Endothelial cell of umbilical vein (primary cell): Measurements from ENCODE around the gene ESRRA.

Experiments
- CTCF ChIP-seq, 2 donors: IDR thresholded peaks; 1 replicate in 1 of 2; 2 replicates in 1 of 2; pipeline ENCODE4 v1.5.1; 2011; ENCODE audit warnings: low read length in 2 of 2, mild to moderate bottlenecking in 2 of 2, moderate library complexity in 2 of 2, control low read depth in 1 of 2, inconsistent platforms in 1 of 2, low read depth in 1 of 2; ENCODE audit not compliant: insufficient read depth in 1 of 2; ENCODE audit errors: extremely low read depth in 1 of 2
- EZH2 ChIP-seq: IDR thresholded peaks from 2 replicates; pipeline ENCODE4 v1.6.1; 2012; ENCODE audit warnings: borderline replicate concordance, low read depth, mild to moderate bottlenecking, moderate library complexity, low read length, inconsistent platforms; ENCODE audit not compliant: severe bottlenecking
- FOS ChIP-seq: IDR thresholded peaks from 2 replicates; pipeline ENCODE4 v1.6.1; 2011; ENCODE audit warnings: mild to moderate bottlenecking, low read length, moderate library complexity, borderline replicate concordance; ENCODE audit not compliant: insufficient read depth
- GATA2 ChIP-seq: IDR thresholded peaks from 2 replicates; pipeline ENCODE4 v1.7.0; 2011; ENCODE audit warnings: low read depth, mild to moderate bottlenecking, moderate library complexity, mixed read lengths, low read length; ENCODE audit not compliant: insufficient read length, insufficient read depth
- JUN ChIP-seq: IDR thresholded peaks from 2 replicates; pipeline ENCODE4 v1.6.1; 2011; ENCODE audit warnings: borderline replicate concordance, low read depth; ENCODE audit not compliant: insufficient read length, insufficient read depth
- MAX ChIP-seq: IDR thresholded peaks from 2 replicates; pipeline ENCODE4 v1.6.1; 2011; ENCODE audit not compliant: insufficient read depth, insufficient read length
- MYC ChIP-seq: IDR thresholded peaks from one replicate; pipeline ENCODE4 v1.6.1; 2011; ENCODE audit warnings: mild to moderate bottlenecking, low read depth, low read length
- POLR2A ChIP-seq: IDR thresholded peaks from 2 replicates; pipeline ENCODE4 v1.6.1; 2012; ENCODE audit warnings: low read depth, mild to moderate bottlenecking, control low read depth, low read length
- POLR2AphosphoS5 ChIP-seq: IDR thresholded peaks from 2 replicates; pipeline ENCODE4 v1.6.1; 2012; ENCODE audit warnings: low read depth, mild to moderate bottlenecking, control low read depth, low read length, moderate library complexity; ENCODE audit not compliant: insufficient read depth

- TF ChIP-seq CTCF (IDR thresholded peaks at IDR 0.05; ENCODE audit: extremely low read depth in 1 of 2, insufficient read depth in 1 of 2, low read depth in 1 of 2, low read length in 2 of 2) (peak in 1 of 2 donors; percentile 8), MAX (no peak), POLR2A (no peak), EZH2 (no peak), GATA2 (no peak), FOS (no peak), POLR2AphosphoS5 (no peak), MYC (no peak), JUN (no peak)
Measured at GRCh38 chr11:64314146-64314804, 9.0 kb downstream of the ESRRA start.
